Liver (tissue), 9 donors: ENCODE data around the gene DIPK1B. TPM values are rescaled to one million over a fixed set of nuclear protein-coding genes. Genes with fewer than 3 reads are reported as not detected.

Experiments
- DNase-seq: peaks from one replicate; pipeline ENCODE4 v3.0.0-alpha.2; 2017; ENCODE audit warnings: low spot score
- H3K27ac ChIP-seq, 2 donors: one replicate each; pipeline ENCODE4 v1.7.0; 2013; ENCODE audit warnings: inconsistent platforms in 2 of 2, low read length in 2 of 2, control low read depth in 1 of 2, low read depth in 1 of 2, mild to moderate bottlenecking in 1 of 2
- H3K27me3 ChIP-seq, 4 donors: one replicate each; pipeline versions ENCODE4 v1.6.1 to v1.7.0; 2013; ENCODE audit warnings: low read length in 3 of 4, inconsistent platforms in 1 of 4, mild to moderate bottlenecking in 1 of 4, moderate library complexity in 1 of 4; ENCODE audit not compliant: control insufficient read depth in 4 of 4, insufficient read depth in 4 of 4
- H3K36me3 ChIP-seq, 4 donors: one replicate each; pipeline versions ENCODE4 v1.6.1 to v1.7.0; 2013; ENCODE audit warnings: low read length in 3 of 4, mild to moderate bottlenecking in 3 of 4, low read depth in 1 of 4, moderate library complexity in 1 of 4; ENCODE audit not compliant: control insufficient read depth in 4 of 4, insufficient read depth in 3 of 4
- H3K4me1 ChIP-seq, 4 donors: one replicate each; pipeline versions ENCODE4 v1.6.1 to v1.7.0; 2013; ENCODE audit warnings: low read length in 3 of 4, mild to moderate bottlenecking in 3 of 4, moderate library complexity in 1 of 4; ENCODE audit not compliant: control insufficient read depth in 4 of 4, insufficient read depth in 4 of 4
- H3K4me3 ChIP-seq, 3 donors: one replicate each; pipeline versions ENCODE4 v1.6.1 to v1.7.0; 2013; ENCODE audit warnings: low read length in 3 of 3, control low read depth in 1 of 3, low read depth in 1 of 3, mild to moderate bottlenecking in 1 of 3
- H3K9ac ChIP-seq, 2 donors: one replicate each; pipeline ENCODE4 v1.7.0; 2013; ENCODE audit warnings: low read length in 2 of 2, mild to moderate bottlenecking in 2 of 2, moderate library complexity in 2 of 2, control low read depth in 1 of 2, low read depth in 1 of 2
- H3K9me3 ChIP-seq, 4 donors: one replicate each; pipeline versions ENCODE4 v1.6.1 to v1.7.0; 2013; ENCODE audit warnings: low read length in 3 of 4; ENCODE audit not compliant: control insufficient read depth in 4 of 4
- CTCF ChIP-seq: fragments of 150-350 bp; IDR thresholded peaks from 2 replicates; pipeline ENCODE4 v1.5.1; 2017; ENCODE audit warnings: improper control_type of control experiment, low read depth, low read length; ENCODE audit not compliant: missing input control
- EGR1 ChIP-seq, 2 donors: IDR thresholded peaks; 2 replicates each; pipeline ENCODE4 v1.6.1; 2016 to 2018; ENCODE audit warnings: antibody characterized with exemption in 2 of 2, low read depth in 2 of 2
- FOXA2 ChIP-seq: IDR thresholded peaks from 2 replicates; pipeline ENCODE4 v1.6.1; 2016; ENCODE audit warnings: antibody characterized with exemption
- GABPA ChIP-seq, 2 donors: IDR thresholded peaks in 1 of 2; conservative IDR thresholded peaks in 1 of 2; 2 replicates each; pipeline ENCODE4 v1.6.1; 2016; ENCODE audit warnings: antibody characterized with exemption in 2 of 2, mild to moderate bottlenecking in 1 of 2, moderate library complexity in 1 of 2
- HNF4A ChIP-seq, 2 donors: conservative IDR thresholded peaks; 2 replicates each; pipeline ENCODE4 v1.6.1; 2016; ENCODE audit warnings: antibody characterized with exemption in 2 of 2, mild to moderate bottlenecking in 2 of 2
- HNF4G ChIP-seq: IDR thresholded peaks from 2 replicates; pipeline ENCODE4 v1.6.1; 2016; ENCODE audit warnings: antibody characterized with exemption
- JUND ChIP-seq, 2 donors: IDR thresholded peaks; 2 replicates each; pipeline ENCODE4 v1.6.1; 2016; ENCODE audit warnings: antibody characterized with exemption in 2 of 2
- MAX ChIP-seq: IDR thresholded peaks from 2 replicates; pipeline ENCODE4 v1.6.1; 2016; ENCODE audit warnings: antibody characterized with exemption
- REST ChIP-seq: IDR thresholded peaks from 2 replicates; pipeline ENCODE4 v1.6.1; 2016; ENCODE audit warnings: antibody characterized with exemption, mild to moderate bottlenecking
- RXRA ChIP-seq, 2 donors: IDR thresholded peaks; 2 replicates each; pipeline ENCODE4 v1.6.1; 2017 to 2018; ENCODE audit warnings: antibody characterized with exemption in 2 of 2, mild to moderate bottlenecking in 1 of 2
- SP1 ChIP-seq: IDR thresholded peaks from 2 replicates; pipeline ENCODE4 v1.6.1; 2018; ENCODE audit warnings: antibody characterized with exemption, mild to moderate bottlenecking
- YY1 ChIP-seq: IDR thresholded peaks from 2 replicates; pipeline ENCODE4 v1.6.1; 2016; ENCODE audit warnings: antibody characterized with exemption, mild to moderate bottlenecking
- ZBTB33 ChIP-seq: IDR thresholded peaks from 2 replicates; pipeline ENCODE4 v1.6.1; 2016; ENCODE audit warnings: antibody characterized with exemption
- WGBS: extraction: QIAGEN DNeasy Blood & Tissue Kit; methylation state at CpG from one replicate; pipeline ENCODE4 v1.1.7; 2013; 5-methylcytosine and 5-hydroxymethylcytosine counted together
- polyA plus RNA-seq, 2 donors: library from polyadenylated mRNA; stranded (reverse) in 1 of 2; unstranded in 1 of 2; fragments of 200-250 nt in 1 of 2; fragments of >200 nt in 1 of 2; fragmentation: Nextera tagmentation in 1 of 2; extraction: Ambion mirVana in 1 of 2; gene quantifications; one replicate each; pipeline versions ENCODE4 v1.2.1 to v1.2.3, GENCODE V29; 2013 to 2015
- total RNA-seq, 2 donors: library from RNA; depleted of rRNA; stranded (reverse); fragments of >200 nt; gene quantifications; one replicate each; pipeline ENCODE4 v1.2.3, GENCODE V29; 2014
- donor health status: healthy.
- donor health status: healthy.
- donor health status: healthy.
- donor health status: healthy.
- donor health status: healthy.

DIPK1B gene
- total and polyA plus RNA-seq, 4 donors: 2.3 to 19.7 (median 5.2) TPM

GRCh38 chr9:136729926-136730325 is 17.6 kb downstream of the DIPK1B start:
- 97% methylated on average over 8 of the region's 8 CpGs for WGBS
- TF ChIP-seq MAX (no peak), EGR1 (IDR thresholded peaks at IDR 0.05; ENCODE audit: low read depth in 2 of 2) (no peak), REST (no peak), JUND (IDR thresholded peaks at IDR 0.05) (no peak), GABPA (IDR thresholded peaks at IDR 0.05 in 1 of 2, conservative IDR thresholded peaks at IDR 0.05 in 1 of 2) (no peak), HNF4G (no peak), SP1 (no peak), FOXA2 (no peak), YY1 (no peak), RXRA (IDR thresholded peaks at IDR 0.05) (no peak), HNF4A (conservative IDR thresholded peaks at IDR 0.05) (no peak), CTCF (no peak)
- H3K27me3 ChIP-seq: no peaks in the 10 kb centered on the region
- H3K4me1 ChIP-seq: peaks cover 0 to 32% (median 26%) of the 10 kb centered on the region in 4 donors
- H3K4me3 ChIP-seq: no peak overlapping the region
- H3K9ac ChIP-seq: no peak overlapping the region
- H3K27ac ChIP-seq: no peak overlapping the region
- no peaks in the 10 kb centered on the region for H3K9me3 ChIP-seq
- H3K36me3 ChIP-seq: peaks cover 0 to 10% (median 6%) of the 10 kb centered on the region in 4 donors
- no peak for DNase-seq

GRCh38 chr9:136732444-136733178 is 20.2 kb downstream of the DIPK1B start:
- Histone ChIP-seq H3K4me1 (peaks cover 0 to 15% (median 8%) of the 10 kb centered on the region in 4 donors), H3K9me3 (no peaks in the 10 kb centered on the region), H3K27ac (no peak overlapping the region), H3K4me3 (no peak overlapping the region), H3K27me3 (no peaks in the 10 kb centered on the region), H3K36me3 (no peaks in the 10 kb centered on the region), H3K9ac (no peak overlapping the region)
- TF ChIP-seq ZBTB33 (no peak), EGR1 (IDR thresholded peaks at IDR 0.05; ENCODE audit: low read depth in 2 of 2) (no peak)
- no peak for DNase-seq
- 81% methylated on average over 16 of the region's 16 CpGs for WGBS
